ENCODE measurements around the gene AP4E1.
A peak's percentile ranks its signal among the peaks of the same experiment; 100 is the strongest.
"Not testable (repeated sequence)": the region's sequence is repeated elsewhere in the genome, so short reads cannot be mapped to it uniquely, and the experiment has no call there.

AP4E1 gene

GRCh38 chr15:50909010-50909317 lies 481 bp downstream of the AP4E1 start:
- peak overlapping the region; percentile 96 for H3K27ac Mint-ChIP-seq
- no peaks in the 10 kb centered on the region for H3K9me3 Mint-ChIP-seq
- H3K36me3 Mint-ChIP-seq, result peaks cover 6% of the 10 kb centered on the region
- ATAC-seq, result no peak
- no peaks in the 10 kb centered on the region for H3K27me3 Mint-ChIP-seq
- peaks cover 32% of the 10 kb centered on the region for H3K4me1 Mint-ChIP-seq
- H3K4me3 Mint-ChIP-seq, result peak overlapping the region; percentile 87

GRCh38 chr15:50910426-50910795 lies 1.9 kb downstream of the AP4E1 start:
- H3K9me3 Mint-ChIP-seq, H3K4me3 Mint-ChIP-seq, H3K36me3 Mint-ChIP-seq, H3K27me3 Mint-ChIP-seq, ATAC-seq, H3K27ac Mint-ChIP-seq: not testable (repeated sequence)
- peaks cover 32% of the 10 kb centered on the region for H3K4me1 Mint-ChIP-seq

- no peaks in the 10 kb centered on the region for H3K27me3 Mint-ChIP-seq
- H3K4me3 Mint-ChIP-seq, result no peak overlapping the region
- no peaks in the 10 kb centered on the region for H3K9me3 Mint-ChIP-seq
- ATAC-seq, result no peak
- H3K36me3 Mint-ChIP-seq, result peaks cover 6% of the 10 kb centered on the region
- peaks cover 32% of the 10 kb centered on the region for H3K4me1 Mint-ChIP-seq
- H3K27ac Mint-ChIP-seq, result peak overlapping the region; percentile 53
These were observed 2.5 kb downstream of the AP4E1 start for GRCh38 chr15:50911001-50911400.

- no peaks in the 10 kb centered on the region for H3K9me3 Mint-ChIP-seq
- H3K27me3 Mint-ChIP-seq, result no peaks in the 10 kb centered on the region
- H3K36me3 Mint-ChIP-seq, result peaks cover 9% of the 10 kb centered on the region
- no peak for ATAC-seq
- no peak overlapping the region for H3K4me3 Mint-ChIP-seq
- peak overlapping the region; percentile 53 for H3K27ac Mint-ChIP-seq
- H3K4me1 Mint-ChIP-seq, result peaks cover 32% of the 10 kb centered on the region
These were observed 3.1 kb downstream of the AP4E1 start for GRCh38 chr15:50911621-50912020.

- H3K27ac Mint-ChIP-seq, result no peak overlapping the region
- peaks cover 36% of the 10 kb centered on the region for H3K36me3 Mint-ChIP-seq
These were observed 7.9 kb downstream of the AP4E1 start for GRCh38 chr15:50916400-50916799.

GRCh38 chr15:50919359-50919758 lies 10.9 kb downstream of the AP4E1 start:
- not testable (repeated sequence) for H3K27ac Mint-ChIP-seq, H3K4me3 Mint-ChIP-seq, ATAC-seq, H3K27me3 Mint-ChIP-seq, H3K4me1 Mint-ChIP-seq, H3K9me3 Mint-ChIP-seq
- H3K36me3 Mint-ChIP-seq, result peaks cover 44% of the 10 kb centered on the region

More at GRCh38 chr15:50916400-50916799, 7.9 kb downstream of the AP4E1 start:
- Mint-ChIP-seq H3K9me3 (no peaks in the 10 kb centered on the region), H3K27me3 (no peaks in the 10 kb centered on the region), H3K4me1 (peaks cover 9% of the 10 kb centered on the region), H3K4me3 (no peak overlapping the region)
- ATAC-seq, result no peak

DNA sequence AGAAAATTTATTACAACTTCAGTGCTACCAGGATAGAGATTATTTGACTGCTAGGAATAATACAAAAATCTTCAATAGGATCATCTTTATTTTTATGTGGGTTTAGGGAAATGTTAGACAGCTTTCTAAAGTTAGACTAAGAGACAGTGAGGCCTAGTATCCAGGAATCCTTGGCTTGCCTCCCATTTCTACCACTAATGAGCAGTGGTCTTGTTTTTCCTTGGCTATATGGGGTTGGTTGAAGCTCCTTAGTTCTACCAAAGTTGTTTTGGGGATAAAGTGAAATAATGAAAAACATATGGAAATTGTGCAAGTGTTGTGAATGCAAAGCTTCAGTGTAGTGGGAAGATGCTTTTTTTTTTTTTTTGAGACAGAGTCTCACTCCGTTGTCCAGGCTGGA lies 16.8 kb downstream of the AP4E1 start:
- peaks cover 59% of the 10 kb centered on the region for H3K36me3 Mint-ChIP-seq
- H3K4me3 Mint-ChIP-seq, result no peak overlapping the region
- no peaks in the 10 kb centered on the region for H3K27me3 Mint-ChIP-seq
- no peak overlapping the region for H3K27ac Mint-ChIP-seq
- no peak for ATAC-seq
- H3K9me3 Mint-ChIP-seq, result no peaks in the 10 kb centered on the region
- H3K4me1 Mint-ChIP-seq, result no peaks in the 10 kb centered on the region

- Mint-ChIP-seq H3K27ac (no peak overlapping the region), H3K9me3 (no peaks in the 10 kb centered on the region), H3K4me1 (peaks cover 6% of the 10 kb centered on the region), H3K36me3 (peaks cover 51% of the 10 kb centered on the region), H3K27me3 (no peaks in the 10 kb centered on the region), H3K4me3 (no peak overlapping the region)
- ATAC-seq, result no peak
These were observed 20.6 kb downstream of the AP4E1 start for GRCh38 chr15:50929062-50929461.

DNA sequence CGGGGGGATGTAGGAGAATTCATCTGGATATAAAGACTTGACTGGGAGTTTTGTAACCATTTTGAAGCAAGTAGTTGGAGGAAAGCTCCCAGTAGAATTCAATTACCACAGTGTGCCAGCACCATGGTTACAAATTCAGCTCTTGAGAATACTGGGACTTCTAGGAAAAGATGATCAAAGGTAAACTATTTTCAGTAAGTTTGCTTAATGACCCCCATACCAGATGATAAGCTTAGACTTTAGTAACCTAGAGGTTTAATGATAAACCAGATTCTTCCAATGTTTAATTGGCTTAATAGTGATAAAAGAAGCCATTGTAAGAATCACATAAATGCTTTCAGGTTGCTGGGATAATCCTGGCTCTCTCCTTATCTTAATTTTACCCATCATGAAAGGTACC lies 22.3 kb downstream of the AP4E1 start:
- H3K9me3 Mint-ChIP-seq, result no peaks in the 10 kb centered on the region
- H3K27me3 Mint-ChIP-seq, result no peaks in the 10 kb centered on the region
- no peak overlapping the region for H3K27ac Mint-ChIP-seq
- H3K4me1 Mint-ChIP-seq, result peaks cover 6% of the 10 kb centered on the region
- ATAC-seq, result no peak
- no peak overlapping the region for H3K4me3 Mint-ChIP-seq
- H3K36me3 Mint-ChIP-seq, result peaks cover 53% of the 10 kb centered on the region

GRCh38 chr15:50933341-50933740 lies 24.9 kb downstream of the AP4E1 start:
- peaks cover 52% of the 10 kb centered on the region for H3K36me3 Mint-ChIP-seq
- no peak overlapping the region for H3K27ac Mint-ChIP-seq
- no peak overlapping the region for H3K4me3 Mint-ChIP-seq
- no peaks in the 10 kb centered on the region for H3K27me3 Mint-ChIP-seq
- ATAC-seq, result no peak
- H3K4me1 Mint-ChIP-seq, result peaks cover 6% of the 10 kb centered on the region
- H3K9me3 Mint-ChIP-seq, result no peaks in the 10 kb centered on the region

- Mint-ChIP-seq H3K27me3 (no peaks in the 10 kb centered on the region), H3K4me3 (no peak overlapping the region), H3K36me3 (peaks cover 38% of the 10 kb centered on the region), H3K9me3 (no peaks in the 10 kb centered on the region), H3K4me1 (peaks cover under 1% of the 10 kb centered on the region), H3K27ac (no peak overlapping the region)
- no peak for ATAC-seq
These were observed 30.0 kb downstream of the AP4E1 start for GRCh38 chr15:50938525-50938924.

DNA sequence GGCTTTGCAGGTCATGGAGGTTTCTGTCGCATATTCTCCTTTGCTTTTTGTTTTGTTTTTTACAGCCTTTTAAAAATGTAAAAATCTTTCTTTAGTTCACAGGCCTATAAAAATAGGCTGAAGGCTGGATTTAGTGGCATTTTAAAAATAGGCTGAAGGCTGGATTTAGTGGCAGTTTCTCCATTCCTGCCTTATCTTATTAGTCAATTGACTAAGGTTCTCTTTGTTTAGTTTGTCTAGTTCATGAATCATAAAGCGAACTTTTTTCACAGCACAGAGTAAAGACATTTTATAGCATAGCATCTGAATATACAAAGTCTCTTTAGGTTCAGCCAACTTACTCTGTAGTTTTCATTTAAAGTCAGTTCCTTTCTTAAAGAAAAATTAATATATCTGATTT lies 31.4 kb downstream of the AP4E1 start:
- no peaks in the 10 kb centered on the region for H3K9me3 Mint-ChIP-seq
- no peak for ATAC-seq
- H3K4me3 Mint-ChIP-seq, result no peak overlapping the region
- peaks cover 46% of the 10 kb centered on the region for H3K36me3 Mint-ChIP-seq
- H3K27ac Mint-ChIP-seq, result no peak overlapping the region
- H3K27me3 Mint-ChIP-seq, result no peaks in the 10 kb centered on the region
- H3K4me1 Mint-ChIP-seq, result no peaks in the 10 kb centered on the region

DNA sequence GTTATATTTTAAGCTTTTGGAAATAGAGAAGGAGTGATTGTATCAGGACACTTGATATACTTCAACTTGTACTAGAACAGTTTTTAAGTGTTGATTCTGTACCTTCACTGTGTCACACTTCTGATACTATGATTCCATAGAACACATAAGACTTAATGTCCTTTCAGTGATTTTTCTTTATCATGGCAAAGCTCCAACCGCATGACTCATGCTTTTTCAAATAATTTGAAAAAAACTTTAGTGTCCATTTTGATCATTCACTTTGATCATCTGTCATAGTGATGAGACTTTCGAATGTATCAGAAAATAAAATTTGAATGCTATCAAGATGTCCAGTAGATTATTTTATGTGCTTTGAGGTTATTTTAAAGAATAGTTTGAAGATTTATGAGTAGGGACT lies 32.0 kb downstream of the AP4E1 start:
- H3K4me3 Mint-ChIP-seq, result no peak overlapping the region
- H3K27me3 Mint-ChIP-seq, result no peaks in the 10 kb centered on the region
- no peaks in the 10 kb centered on the region for H3K4me1 Mint-ChIP-seq
- H3K9me3 Mint-ChIP-seq, result no peaks in the 10 kb centered on the region
- H3K27ac Mint-ChIP-seq, result no peak overlapping the region
- ATAC-seq, result no peak
- H3K36me3 Mint-ChIP-seq, result peaks cover 46% of the 10 kb centered on the region

DNA sequence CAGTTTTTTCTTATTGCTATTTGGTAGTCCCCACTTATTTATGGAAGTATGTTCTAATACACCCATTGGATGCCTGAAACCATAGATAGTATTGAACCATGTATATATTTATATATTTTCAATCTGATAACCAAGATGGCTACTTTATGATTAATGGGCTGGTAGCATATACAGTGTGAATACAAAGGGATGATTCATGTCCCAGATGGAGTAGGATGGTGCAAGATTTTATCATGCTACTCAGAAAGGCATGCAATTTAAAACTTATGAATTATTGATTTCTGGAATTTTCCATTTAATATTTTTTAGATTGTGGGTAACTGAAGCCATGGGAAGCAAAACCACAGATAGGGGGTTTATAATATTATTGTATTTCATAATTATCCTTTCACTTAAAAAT lies 35.2 kb downstream of the AP4E1 start:
- Mint-ChIP-seq H3K4me3 (no peak overlapping the region), H3K27ac (no peak overlapping the region), H3K36me3 (peaks cover 45% of the 10 kb centered on the region), H3K4me1 (no peaks in the 10 kb centered on the region), H3K27me3 (no peaks in the 10 kb centered on the region), H3K9me3 (no peaks in the 10 kb centered on the region)
- ATAC-seq, result no peak

DNA sequence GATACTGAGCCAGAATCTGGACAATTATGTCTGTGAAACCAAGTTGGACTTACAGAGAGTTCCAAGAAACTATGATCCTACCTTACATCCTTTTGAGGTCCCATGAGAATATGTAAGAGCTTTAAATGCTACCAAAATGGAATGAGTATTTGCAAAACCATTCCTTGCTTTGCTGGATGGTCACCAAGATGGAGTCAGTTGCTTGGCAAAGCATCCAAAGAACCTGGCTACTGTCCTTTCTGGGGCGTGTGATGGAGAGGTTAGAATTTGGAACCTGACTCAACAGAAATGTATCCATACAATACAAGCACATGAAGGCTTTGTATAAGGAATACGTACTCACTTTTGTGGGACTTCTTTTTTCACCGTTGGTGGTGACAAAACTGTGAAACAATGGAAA lies 36.2 kb downstream of the AP4E1 start:
- Mint-ChIP-seq H3K9me3 (no peaks in the 10 kb centered on the region), H3K27ac (no peak overlapping the region), H3K4me1 (no peaks in the 10 kb centered on the region), H3K36me3 (peaks cover 51% of the 10 kb centered on the region), H3K27me3 (no peaks in the 10 kb centered on the region), H3K4me3 (no peak overlapping the region)
- no peak for ATAC-seq

- Mint-ChIP-seq H3K9me3 (peaks cover 4% of the 10 kb centered on the region), H3K27ac (no peak overlapping the region), H3K4me1 (no peaks in the 10 kb centered on the region), H3K4me3 (no peak overlapping the region), H3K36me3 (peaks cover 60% of the 10 kb centered on the region), H3K27me3 (no peaks in the 10 kb centered on the region)
- no peak for ATAC-seq
These were observed 37.2 kb downstream of the AP4E1 start for GRCh38 chr15:50945725-50946124.

DNA sequence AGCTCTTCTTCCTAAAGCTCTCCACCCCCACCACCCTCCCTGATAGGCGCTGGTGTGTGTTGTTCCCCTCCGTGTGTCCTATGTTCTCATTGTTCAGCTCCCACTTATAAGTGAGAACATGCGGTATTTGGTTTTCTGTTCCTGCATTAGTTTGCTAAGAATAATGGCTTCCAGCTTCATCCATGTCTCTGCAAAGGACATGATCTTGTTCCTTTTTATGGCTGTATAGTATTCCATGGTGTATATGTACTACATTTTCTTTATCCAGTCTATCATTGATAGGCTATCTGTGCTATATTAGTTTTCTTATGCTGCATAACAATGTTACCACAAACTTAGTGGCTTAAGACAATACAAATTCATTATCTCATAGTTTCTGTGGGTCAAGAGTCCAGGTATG lies 42.3 kb downstream of the AP4E1 start:
- not testable (repeated sequence) for H3K27ac Mint-ChIP-seq, H3K4me3 Mint-ChIP-seq, ATAC-seq, H3K4me1 Mint-ChIP-seq, H3K27me3 Mint-ChIP-seq
- Mint-ChIP-seq H3K9me3 (peaks cover 16% of the 10 kb centered on the region), H3K36me3 (peaks cover 80% of the 10 kb centered on the region)

All from stimulated activated memory B cell treated with anti-CD40 and anti-IgM and Interleukin-4, amounts not matched to agents 10 μg/mL and 1 μg/mL and 100 μg/mL, for 72 hours (primary cell).